ENCODE measurements around the gene JAZF1. TPM values are rescaled to one million over a fixed set of nuclear protein-coding genes. Genes with fewer than 3 reads are reported as not detected.

JAZF1 gene
- total and polyA plus RNA-seq, 2 of the 4 experiments (the other 2 are of a cell fraction) = 8.4 to 10.5 TPM

- H2BK15ac ChIP-seq (ENCODE audit: low read depth, low read length) = peak overlapping the region; percentile 52; the same call in 2 of the 3 replicates
- H3K23ac ChIP-seq (ENCODE audit: low read depth, low read length) = peak overlapping the region; percentile 81; the same call in 1 of the 2 replicates
- ATAC-seq (ENCODE audit: low read depth) (peak; percentile 80), DNase-seq (peak; percentile 65)
- H3K4me2 ChIP-seq (ENCODE audit: low read depth, low read length) = peak overlapping the region; percentile 41
- no TSS peak for BruUV-seq (replicated peaks)
- H2BK20ac ChIP-seq (ENCODE audit: low read depth, low read length) = peak overlapping the region; percentile 71
- peak overlapping the region; percentile 69 for H2BK120ac ChIP-seq (ENCODE audit: low read depth, low read length)
- no peaks in the 10 kb centered on the region for H3K9me3 ChIP-seq (ENCODE audit: control insufficient read depth, insufficient read depth, low read length)
- H3K4me3 ChIP-seq (ENCODE audit: insufficient read depth, low read depth, low read length) = no peak overlapping the region
- in situ Hi-C loops (cut with MboI; ENCODE audit: low sequenced_read_pairs) = no loop called here
- no peaks in the 10 kb centered on the region for H3K27me3 ChIP-seq (ENCODE audit: control insufficient read depth, insufficient read depth, low read length)
- dilution Hi-C loops (cut with HindIII; ENCODE audit: low sequenced_read_pairs, unreplicated experiment) = no loop called here
- H4K20me1 ChIP-seq (ENCODE audit: insufficient read depth, low read length) = peaks cover 4% of the 10 kb centered on the region; the same call in 1 of the 2 replicates
- no peak overlapping the region for H3K9ac ChIP-seq (ENCODE audit: low read depth, low read length)
- intact Hi-C loops (cut with micrococcal nuclease) = no loop called here
- POLR2A ChIA-PET (ENCODE audit: unreplicated experiment) = no interaction called here
- peak overlapping the region; percentile 86 for H2BK5ac ChIP-seq (ENCODE audit: low read depth, low read length, poor library complexity, severe bottlenecking)
- H3K56ac ChIP-seq (ENCODE audit: extremely low read depth, insufficient read depth, low read length) = peak overlapping the region; percentile 16; the same call in 1 of the 2 replicates
- peaks cover 3 to 46% of the 10 kb centered on the region in 2 experiments for H3K79me1 ChIP-seq (ENCODE audit: low read depth in 1 of 2, low read length in 2 of 2)
- H2AK5ac ChIP-seq (ENCODE audit: low read depth, low read length) = peak overlapping the region; percentile 85; the same call in 1 of the 2 replicates
- H3K9me1 ChIP-seq (ENCODE audit: insufficient read depth, low read length) = peaks cover 6% of the 10 kb centered on the region
- H3K27ac ChIP-seq (ENCODE audit: insufficient read depth, low read length) = peak overlapping the region; percentile 82
- peak overlapping the region; percentile 6 to 90; a peak in 3 of 4 replicates for H4K8ac ChIP-seq (ENCODE audit: low read depth in 2 of 2, low read length in 2 of 2)
- 23% methylated on average over 6 of the region's 12 CpGs; no CpG with 5 or more reads in 1 of the 2 experiments for WGBS, 2 experiments (ENCODE audit: extremely low coverage in 2 of 2, insufficient read length in 1 of 2)
- H3K14ac ChIP-seq (replicated peaks; ENCODE audit: low read depth, low read length) = peak overlapping the region; percentile 47
- H2AFZ ChIP-seq (replicated peaks; ENCODE audit: low read length, poor library complexity) = peak overlapping the region; percentile 82
- H3K36me3 ChIP-seq (ENCODE audit: control insufficient read depth, insufficient read depth, low read length) = no peaks in the 10 kb centered on the region
- H3K4ac ChIP-seq (ENCODE audit: low read depth, low read length) = peak overlapping the region; percentile 92
- H2AK9ac ChIP-seq (replicated peaks; ENCODE audit: low read depth, low read length, poor library complexity) = peak overlapping the region; percentile 58
- peak overlapping the region; percentile 39 for H4K5ac ChIP-seq (ENCODE audit: low read depth, low read length)
- CTCF ChIA-PET = interaction anchor here (0.5 to 3.9 kb wide), 19 partner anchors 8 to 866 kb away, joined by 3 to 33 read pairs (median 5); no protein-coding TSS in a partner anchor
- H3K18ac ChIP-seq (ENCODE audit: low read depth, low read length) = peak overlapping the region; percentile 35
- H4K91ac ChIP-seq (ENCODE audit: insufficient read depth, low read depth, low read length) = peak overlapping the region; percentile 80
- H3K4me1 ChIP-seq (ENCODE audit: control insufficient read depth, insufficient read depth, low read length) = peaks cover 20% of the 10 kb centered on the region
- no peak for TF ChIP-seq NFE2L2 (IDR thresholded peaks at IDR 0.05; ENCODE audit: low read depth, low read length)
- TF ChIP-seq CHD1 (IDR thresholded peaks at IDR 0.05; ENCODE audit: low read depth, low read length) = no peak
- TF ChIP-seq BHLHE40 (IDR thresholded peaks at IDR 0.05; ENCODE audit: low read depth, low read length) = no peak
- no peak for TF ChIP-seq MAZ (IDR thresholded peaks at IDR 0.05; ENCODE audit: borderline replicate concordance, low read depth, low read length)
- 0 out of 2 replicates have a peak, but pooled peaks have one; percentile 1 for TF ChIP-seq MAFK (IDR thresholded peaks at IDR 0.05; ENCODE audit: low read depth, low read length)
- TF ChIP-seq CEBPB (IDR thresholded peaks at IDR 0.05; ENCODE audit: low read depth, low read length) = no peak
- no peak for TF ChIP-seq ELK1 (IDR thresholded peaks at IDR 0.05; ENCODE audit: borderline replicate concordance, low read depth, low read length)
- TF ChIP-seq RFX5 (IDR thresholded peaks at IDR 0.05; ENCODE audit: low read depth, low read length) = no peak
- TF ChIP-seq CTCF (conservative IDR thresholded peaks at IDR 0.05; ENCODE audit: low read depth, low read length) = peak; percentile 58
- TF ChIP-seq USF2 (IDR thresholded peaks at IDR 0.05; ENCODE audit: low read depth, low read length) = no peak
- no peak for TF ChIP-seq POLR2A (IDR thresholded peaks at IDR 0.05; ENCODE audit: low read depth, low read length)
- no peak for TF ChIP-seq RCOR1 (IDR thresholded peaks at IDR 0.05; ENCODE audit: insufficient replicate concordance, low read length)
- TF ChIP-seq MXI1 (IDR thresholded peaks at IDR 0.05; ENCODE audit: borderline replicate concordance, low read depth, low read length) = no peak
Observed at GRCh38 chr7:28062197-28062991, 118.2 kb downstream of the JAZF1 start.

All from IMR-90 (cell line).